ENCODE data around the gene BICC1.

GRCh38 chr10:58838561-58839208 lies 326.0 kb downstream of the BICC1 start:
- TF ChIP-seq CTCF (conservative IDR thresholded peaks at IDR 0.05 in 1 of 2, IDR thresholded peaks at IDR 0.05 in 1 of 2; ENCODE audit: low read depth in 1 of 2, low read length in 2 of 2), result no peak
- TF ChIP-seq EZH2 (IDR thresholded peaks at IDR 0.05; ENCODE audit: low read length, missing control alignments), result no peak
